Endodermal cell (in vitro differentiated cells): Measurements from ENCODE around the gene DGKB. TPM values are rescaled to one million over a fixed set of nuclear protein-coding genes. Genes with fewer than 3 reads are reported as not detected.

Experiments used
- DNase-seq: peaks from one replicate; pipeline ENCODE4 v3.0.0-alpha.2; 2017
- H3K27ac ChIP-seq: 2 replicates; pipeline ENCODE4 v1.5.1; 2013; ENCODE audit warnings: mild to moderate bottlenecking, low read depth, low read length, moderate library complexity
- H3K27me3 ChIP-seq: 2 replicates; pipeline ENCODE4 v1.6.1; 2013; ENCODE audit warnings: mild to moderate bottlenecking, low read length, moderate library complexity; ENCODE audit not compliant: insufficient read depth, control insufficient read depth, poor library complexity, severe bottlenecking
- H3K36me3 ChIP-seq: 2 replicates; pipeline ENCODE4 v1.7.0; 2013; ENCODE audit warnings: mild to moderate bottlenecking, low read length, moderate library complexity; ENCODE audit not compliant: control insufficient read depth, insufficient read depth
- H3K4me1 ChIP-seq: one replicate; pipeline ENCODE4 v1.7.0; 2013; ENCODE audit warnings: low read length; ENCODE audit not compliant: control insufficient read depth, insufficient read depth
- H3K4me3 ChIP-seq: 2 replicates; pipeline ENCODE4 v1.5.1; 2013; ENCODE audit warnings: mild to moderate bottlenecking, low read length, moderate library complexity
- H3K9ac ChIP-seq: 2 replicates; pipeline ENCODE4 v1.6.1; 2013; ENCODE audit warnings: mild to moderate bottlenecking, low read length, moderate library complexity; ENCODE audit not compliant: poor library complexity, severe bottlenecking; ENCODE audit errors: extremely low read depth
- H3K9me3 ChIP-seq: 2 replicates; pipeline ENCODE4 v1.6.1; 2013; ENCODE audit warnings: mild to moderate bottlenecking, low read length, moderate library complexity; ENCODE audit not compliant: control insufficient read depth
- H3K27ac Mint-ChIP-seq: 2 replicates; pipeline ENCODE4 v1.8.0; 2020; ENCODE audit warnings: mixed read lengths
- H3K27me3 Mint-ChIP-seq: 2 replicates; pipeline ENCODE4 v1.8.0; 2021; ENCODE audit warnings: mild to moderate bottlenecking, mixed read lengths; ENCODE audit not compliant: insufficient read depth
- H3K36me3 Mint-ChIP-seq: 2 replicates; pipeline ENCODE4 v1.8.0; 2020; ENCODE audit warnings: low read depth, mixed read lengths
- H3K4me1 Mint-ChIP-seq: 2 replicates; pipeline ENCODE4 v1.8.0; 2020; ENCODE audit warnings: mixed read lengths
- H3K4me3 Mint-ChIP-seq: 2 replicates; pipeline ENCODE4 v1.8.0; 2020; ENCODE audit warnings: mild to moderate bottlenecking, moderate library complexity, mixed read lengths
- H3K9me3 Mint-ChIP-seq: 2 replicates; pipeline ENCODE4 v1.8.0; 2020; ENCODE audit warnings: mild to moderate bottlenecking, mixed read lengths
- WGBS, 2 experiments: methylation state at CpG; one replicate each; pipeline versions ENCODE4 v1.1.5 to v1.1.7; 2013; ENCODE audit warnings: missing lambda C conversion rate in 2 of 2, mixed read lengths in 1 of 2; ENCODE audit not compliant: insufficient coverage in 1 of 2, insufficient read length in 1 of 2; 5-methylcytosine and 5-hydroxymethylcytosine counted together
- total RNA-seq, 2 donors: library from RNA; stranded (reverse); fragmentation: NEBNext Ultra II Directional in 1 of 2; extraction: Animal tissue kit (Norgen Biotek cat#: 25700) in 1 of 2; gene quantifications; 2 replicates in 1 of 2; 3 replicates in 1 of 2; pipeline ENCODE4 v1.2.1, GENCODE V29; 2021
- TF ChIP-seq, protein P1 (sequence below): fragments of 200-600 bp; sonication (generic); conservative IDR thresholded peaks from 2 replicates; pipeline ENCODE4 v1.5.0; 2021; ENCODE audit warnings: antibody characterized with exemption, mild to moderate bottlenecking

DGKB gene
- total RNA-seq, 2 donors from 2014 or later: 5.1 to 5.2 TPM

- peak; percentile 86 for DNase-seq
- Mint-ChIP-seq H3K4me1 (peaks cover 8% of the 10 kb centered on the region), H3K27ac (no peak overlapping the region), H3K4me3 (no peak overlapping the region), H3K9me3 (peaks cover 5% of the 10 kb centered on the region), H3K36me3 (no peaks in the 10 kb centered on the region), H3K27me3 (no peaks in the 10 kb centered on the region)
- no peaks in the 10 kb centered on the region for H3K36me3 ChIP-seq
- H3K4me1 ChIP-seq: no peaks in the 10 kb centered on the region
- H3K27ac ChIP-seq: no peak overlapping the region
- TF ChIP-seq, protein P1, sequence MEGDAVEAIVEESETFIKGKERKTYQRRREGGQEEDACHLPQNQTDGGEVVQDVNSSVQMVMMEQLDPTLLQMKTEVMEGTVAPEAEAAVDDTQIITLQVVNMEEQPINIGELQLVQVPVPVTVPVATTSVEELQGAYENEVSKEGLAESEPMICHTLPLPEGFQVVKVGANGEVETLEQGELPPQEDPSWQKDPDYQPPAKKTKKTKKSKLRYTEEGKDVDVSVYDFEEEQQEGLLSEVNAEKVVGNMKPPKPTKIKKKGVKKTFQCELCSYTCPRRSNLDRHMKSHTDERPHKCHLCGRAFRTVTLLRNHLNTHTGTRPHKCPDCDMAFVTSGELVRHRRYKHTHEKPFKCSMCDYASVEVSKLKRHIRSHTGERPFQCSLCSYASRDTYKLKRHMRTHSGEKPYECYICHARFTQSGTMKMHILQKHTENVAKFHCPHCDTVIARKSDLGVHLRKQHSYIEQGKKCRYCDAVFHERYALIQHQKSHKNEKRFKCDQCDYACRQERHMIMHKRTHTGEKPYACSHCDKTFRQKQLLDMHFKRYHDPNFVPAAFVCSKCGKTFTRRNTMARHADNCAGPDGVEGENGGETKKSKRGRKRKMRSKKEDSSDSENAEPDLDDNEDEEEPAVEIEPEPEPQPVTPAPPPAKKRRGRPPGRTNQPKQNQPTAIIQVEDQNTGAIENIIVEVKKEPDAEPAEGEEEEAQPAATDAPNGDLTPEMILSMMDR: peak; percentile 93
- no peak overlapping the region for H3K9ac ChIP-seq
- H3K4me3 ChIP-seq: no peak overlapping the region
- WGBS, 2 experiments: 26 to 40% methylated on average over 9 to 12 of the region's 13 CpGs
- no peaks in the 10 kb centered on the region for H3K9me3 ChIP-seq
- H3K27me3 ChIP-seq: no peaks in the 10 kb centered on the region
Measured at GRCh38 chr7:14457568-14458453, 444.7 kb downstream of the DGKB start.

DNA sequence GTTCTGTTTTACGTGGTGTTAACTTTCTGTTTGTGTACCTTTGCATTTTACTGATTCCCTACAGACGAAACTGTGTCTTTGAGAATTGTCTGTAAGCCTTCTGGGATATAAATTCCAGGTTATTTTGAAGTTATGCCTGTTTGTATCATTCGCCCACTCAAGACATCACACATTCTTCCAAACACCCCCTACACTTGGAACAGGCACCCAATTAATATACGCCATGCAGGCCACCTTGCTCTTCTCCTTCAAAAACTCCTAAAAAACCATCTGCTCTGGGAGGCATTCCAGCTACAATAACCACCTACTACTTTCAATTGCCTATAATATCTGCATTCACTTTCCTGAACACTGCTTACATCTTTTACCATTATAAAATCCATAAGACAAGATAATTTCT lies 453.3 kb downstream of the DGKB start:
- Histone ChIP-seq H3K36me3 (no peaks in the 10 kb centered on the region), H3K9me3 (peaks cover 13% of the 10 kb centered on the region), H3K9ac (no peak overlapping the region), H3K4me1 (no peaks in the 10 kb centered on the region), H3K27me3 (peaks cover 21% of the 10 kb centered on the region), H3K4me3 (no peak overlapping the region), H3K27ac (no peak overlapping the region)
- Mint-ChIP-seq H3K27me3 (peaks cover 30% of the 10 kb centered on the region), H3K36me3 (no peaks in the 10 kb centered on the region), H3K27ac (no peak overlapping the region), H3K9me3 (peaks cover 2% of the 10 kb centered on the region), H3K4me3 (no peak overlapping the region), H3K4me1 (peaks cover 6% of the 10 kb centered on the region)
- WGBS, 2 experiments: 87 to 93% methylated on average over 3 to 4 of the region's 4 CpGs
- TF ChIP-seq, protein P1: no peak
- DNase-seq: no peak

DNA sequence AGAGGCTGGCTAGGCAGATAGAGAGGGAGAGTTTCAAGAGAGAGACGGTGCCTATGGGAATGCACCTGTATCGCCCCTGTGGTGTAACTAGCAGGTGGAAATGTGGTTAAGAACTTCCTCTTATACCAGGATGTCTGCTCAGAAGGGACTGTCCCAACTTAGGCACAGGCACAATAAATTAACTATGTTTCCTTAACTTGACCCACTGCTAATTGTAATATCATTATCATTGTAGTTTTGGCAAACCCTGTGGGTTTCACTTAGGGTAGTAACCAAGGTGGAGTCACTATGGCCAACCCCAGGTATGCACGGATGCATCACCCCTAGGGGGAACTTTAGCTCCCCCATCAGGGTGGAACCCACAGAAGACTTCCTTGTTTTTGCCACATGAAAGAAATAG lies 455.7 kb downstream of the DGKB start:
- Histone ChIP-seq H3K9me3 (peaks cover 13% of the 10 kb centered on the region), H3K27ac (no peak overlapping the region), H3K36me3 (no peaks in the 10 kb centered on the region), H3K9ac (no peak overlapping the region), H3K4me3 (no peak overlapping the region), H3K4me1 (no peaks in the 10 kb centered on the region), H3K27me3 (peaks cover 21% of the 10 kb centered on the region)
- DNase-seq: peak; percentile 48
- Mint-ChIP-seq H3K9me3 (peaks cover 2% of the 10 kb centered on the region), H3K4me1 (peaks cover 6% of the 10 kb centered on the region), H3K36me3 (no peaks in the 10 kb centered on the region), H3K4me3 (no peak overlapping the region), H3K27ac (no peak overlapping the region), H3K27me3 (peaks cover 37% of the 10 kb centered on the region)
- TF ChIP-seq, protein P1: peak; percentile 16
- 87 to 92% methylated on average over 3 of the region's 3 CpGs for whole genome bisulfite sequencing, 2 experiments
